Ovary (tissue), 9 donors: Measurements from ENCODE around the gene TIAL1. TPM values are rescaled to one million over a fixed set of nuclear protein-coding genes. Genes with fewer than 3 reads are reported as not detected.

Experiments used
- DNase-seq, 5 donors: peaks; one replicate each; pipeline ENCODE4 v3.0.0-alpha.2; 2019 to 2020
- H3K27ac ChIP-seq, 2 donors: fragments of 200-600 bp; one replicate each; pipeline versions ENCODE4 v1.5.1 to v1.8.0; 2019 to 2022
- H3K27me3 ChIP-seq: fragments of 200-600 bp; one replicate; pipeline ENCODE4 v1.8.0; 2022
- H3K36me3 ChIP-seq: fragments of 200-600 bp; sonication (generic); one replicate; pipeline ENCODE4 v1.5.1; 2019
- H3K4me1 ChIP-seq: one replicate; pipeline ENCODE4 v1.8.1; 2013; ENCODE audit warnings: mild to moderate bottlenecking, moderate library complexity; ENCODE audit not compliant: insufficient read depth
- H3K4me3 ChIP-seq: fragments of 200-600 bp; sonication (generic); one replicate; pipeline ENCODE4 v1.5.1; 2017
- H3K9me3 ChIP-seq, 2 donors: fragments of 200-600 bp in 1 of 2; sonication (generic) in 1 of 2; one replicate each; pipeline versions ENCODE4 v1.5.1 to v1.8.1; 2013 to 2019; ENCODE audit warnings: mild to moderate bottlenecking in 1 of 2, moderate library complexity in 1 of 2
- CTCF ChIP-seq, 3 donors: fragments of 450-650 bp in 2 of 3; fragments of 200-600 bp in 1 of 3; IDR thresholded peaks; one replicate each; pipeline versions ENCODE4 v1.5.1 to v1.8.0; 2016 to 2022; ENCODE audit warnings: antibody characterized with exemption in 3 of 3, mild to moderate bottlenecking in 1 of 3
- EP300 ChIP-seq: sonication (generic); formaldehyde crosslinking; IDR thresholded peaks from one replicate; pipeline ENCODE4 v1.6.1; 2017; ENCODE audit warnings: antibody characterized with exemption
- POLR2A ChIP-seq: fragments of 450-650 bp; IDR thresholded peaks from one replicate; pipeline ENCODE4 v1.6.1; 2017; ENCODE audit warnings: antibody characterized with exemption, mild to moderate bottlenecking, moderate library complexity
- WGBS, 3 donors: extraction: QIAGEN DNeasy Blood & Tissue Kit in 1 of 3; methylation state at CpG; one replicate each; pipeline versions ENCODE4 v1.1.5 to v1.1.7; 2013 to 2017; 5-methylcytosine and 5-hydroxymethylcytosine counted together
- intact Hi-C, 4 donors: fragments of 100-400 bp; cut with DNase I; formaldehyde crosslinking; loops; one replicate each; pipeline versions ENCODE4 v1.11.0 to v1.15.1; 2022 to 2023
- polyA plus RNA-seq, 2 donors: library from polyadenylated mRNA; stranded (reverse); fragments of 200-250 nt in 1 of 2; fragments of 350-450 nt in 1 of 2; fragmentation: Illumina TruSeq in 1 of 2; extraction: RNeasy Lipid Tissue Mini Kit (QIAGEN cat#74804) in 1 of 2; gene quantifications; one replicate each; pipeline ENCODE4 v1.2.3, GENCODE V29; 2013 to 2014
- total RNA-seq, 7 donors: library from RNA; depleted of rRNA in 2 of 7; stranded (reverse); fragments of >200 nt in 2 of 7; fragmentation: NEBNext Ultra II Directional in 3 of 7; extraction: Animal tissue kit (Norgen Biotek cat#: 25700) in 3 of 7; gene quantifications; one replicate each; pipeline versions ENCODE4 v1.1.0 to v1.2.4, GENCODE V29; 2016 to 2023
- donor health status: DM: no; HTN: no; CAD: no; lungs with moderate emphysema.
- donor health status: DM: no; HTN: no; CAD: no.
- donor health status: Bipolar disorder and iron deficiency.
- donor health status: DM: yes; HTN: yes; CAD: no.
- donor health status: DM: no; HTN: no; CAD: no.
- donor health status: DM: yes; HTN: yes; CAD: no.

TIAL1 gene
- total and polyA plus RNA-seq, 9 donors: 48.2 to 113 (median 99.5) TPM

- no peak overlapping the region for H3K4me3 ChIP-seq
- no peaks in the 10 kb centered on the region for H3K9me3 ChIP-seq
- H3K4me1 ChIP-seq: peaks cover 5% of the 10 kb centered on the region
- H3K36me3 ChIP-seq: no peaks in the 10 kb centered on the region
- H3K27me3 ChIP-seq: no peaks in the 10 kb centered on the region
- intact Hi-C loops: no loop called here
- 69 to 76% (median 73%) methylated on average over 9 of the region's 9 CpGs for WGBS, 3 donors
- no peak for TF ChIP-seq CTCF (IDR thresholded peaks at IDR 0.05)
- TF ChIP-seq POLR2A: no peak
- TF ChIP-seq EP300: no peak
- H3K27ac ChIP-seq: no peak overlapping the region
- DNase-seq: no peak
Observed at GRCh38 chr10:119538632-119539358, 58.0 kb downstream of the TIAL1 start.

- Histone ChIP-seq H3K9me3 (no peaks in the 10 kb centered on the region), H3K27ac (no peak overlapping the region), H3K27me3 (no peaks in the 10 kb centered on the region), H3K4me3 (no peak overlapping the region), H3K4me1 (peaks cover 5% of the 10 kb centered on the region), H3K36me3 (no peaks in the 10 kb centered on the region)
- no peak for TF ChIP-seq CTCF (IDR thresholded peaks at IDR 0.05)
- no peak for TF ChIP-seq POLR2A
- no peak for TF ChIP-seq EP300
- 76 to 83% (median 80%) methylated on average over 5 of the region's 5 CpGs for WGBS, 3 donors
- no peak for DNase-seq
- intact Hi-C loops: no loop called here
Observed at GRCh38 chr10:119537953-119538630, 58.7 kb downstream of the TIAL1 start.

- H3K36me3 ChIP-seq: no peaks in the 10 kb centered on the region
- H3K27ac ChIP-seq: no peak overlapping the region
- intact Hi-C loops: no loop called here
- no peaks in the 10 kb centered on the region for H3K27me3 ChIP-seq
- H3K9me3 ChIP-seq: no peaks in the 10 kb centered on the region
- WGBS, 3 donors: 75 to 84% (median 81%) methylated on average over 9 of the region's 9 CpGs
- DNase-seq: no peak
- peaks cover 5% of the 10 kb centered on the region for H3K4me1 ChIP-seq
- TF ChIP-seq POLR2A: no peak
- TF ChIP-seq EP300: no peak
- no peak for TF ChIP-seq CTCF (IDR thresholded peaks at IDR 0.05)
- no peak overlapping the region for H3K4me3 ChIP-seq
Observed at GRCh38 chr10:119536508-119537025, 60.2 kb downstream of the TIAL1 start.

GRCh38 chr10:119535837-119536507 lies 60.8 kb downstream of the TIAL1 start:
- WGBS, 3 donors: 86% methylated on average over 11 of the region's 11 CpGs
- H3K36me3 ChIP-seq: no peaks in the 10 kb centered on the region
- H3K27ac ChIP-seq: no peak overlapping the region
- no peaks in the 10 kb centered on the region for H3K27me3 ChIP-seq
- H3K4me3 ChIP-seq: no peak overlapping the region
- DNase-seq: no peak
- no peaks in the 10 kb centered on the region for H3K9me3 ChIP-seq
- intact Hi-C loops: no loop called here
- no peak for TF ChIP-seq CTCF (IDR thresholded peaks at IDR 0.05)
- no peak for TF ChIP-seq POLR2A
- TF ChIP-seq EP300: no peak
- H3K4me1 ChIP-seq: peaks cover 3% of the 10 kb centered on the region
